OCI-LY1 (cell line): ENCODE results near the gene RHBDF2.
A peak's percentile ranks its signal among the peaks of the same experiment; 100 is the strongest.

Experiments used
- H2AFZ ChIP-seq: fragments of 200-600 bp; sonication (generic), shearing (Covaris generic); 2 replicates; pipeline ENCODE4 v1.6.0; 2014; ENCODE audit warnings: antibody characterized with exemption, mild to moderate bottlenecking, low read length
- H3F3A ChIP-seq: fragments of 200-600 bp; sonication (generic), shearing (Covaris generic); 2 replicates; pipeline ENCODE4 v1.6.0; 2014; ENCODE audit warnings: mild to moderate bottlenecking, antibody characterized with exemption, low read length, moderate library complexity; ENCODE audit not compliant: insufficient read depth
- H3K27ac ChIP-seq: fragments of 200-600 bp; sonication (generic); 2 replicates; pipeline ENCODE4 v1.5.1; 2014; ENCODE audit warnings: low read length, mixed run types, mild to moderate bottlenecking, low read depth; ENCODE audit not compliant: poor library complexity, severe bottlenecking
- H3K27me3 ChIP-seq: fragments of 200-600 bp; sonication (generic); 2 replicates; pipeline ENCODE4 v1.6.0; 2014; ENCODE audit warnings: antibody characterized with exemption, mild to moderate bottlenecking, low read length, moderate library complexity; ENCODE audit not compliant: insufficient read depth
- H3K36me3 ChIP-seq: fragments of 200-600 bp; sonication (generic); 2 replicates; pipeline ENCODE4 v1.6.1; 2014; ENCODE audit warnings: mild to moderate bottlenecking, antibody characterized with exemption, low read length, moderate library complexity, mixed read lengths; ENCODE audit not compliant: insufficient read depth
- H3K4me1 ChIP-seq: fragments of 200-600 bp; sonication (generic); 2 replicates; pipeline ENCODE4 v1.5.1; 2014; ENCODE audit warnings: mild to moderate bottlenecking, low read length, moderate library complexity; ENCODE audit not compliant: insufficient read depth, severe bottlenecking
- H3K4me2 ChIP-seq: fragments of 200-600 bp; sonication (generic), shearing (Covaris generic); 2 replicates; pipeline ENCODE4 v1.6.1; 2014; ENCODE audit warnings: low read length
- H3K4me3 ChIP-seq: fragments of 200-600 bp; sonication (generic); 2 replicates; pipeline ENCODE4 v1.5.1; 2014; ENCODE audit warnings: low read length, low read depth, mild to moderate bottlenecking, mixed read lengths; ENCODE audit not compliant: poor library complexity, severe bottlenecking
- H3K79me2 ChIP-seq: fragments of 200-600 bp; shearing (Covaris generic); 2 replicates; pipeline ENCODE4 v1.6.1; 2016; ENCODE audit warnings: mixed run types, low read length, mixed read lengths; ENCODE audit not compliant: insufficient read depth
- H3K9ac ChIP-seq: fragments of 200-600 bp; sonication (generic), shearing (Covaris generic); 2 replicates; pipeline ENCODE4 v1.6.1; 2014; ENCODE audit warnings: mild to moderate bottlenecking, low read length, mixed read lengths
- H3K9me2 ChIP-seq: fragments of 200-600 bp; sonication (generic), shearing (Covaris generic); 2 replicates; pipeline ENCODE4 v1.6.1; 2014; ENCODE audit warnings: low read depth, mild to moderate bottlenecking, low read length, mixed read lengths
- H3K9me3 ChIP-seq: fragments of 200-600 bp; shearing (Covaris generic); 2 replicates; pipeline ENCODE4 v1.6.1; 2014; ENCODE audit warnings: low read length, mixed read lengths
- H4K20me1 ChIP-seq: fragments of 200-600 bp; sonication (generic), shearing (Covaris generic); 2 replicates; pipeline ENCODE4 v1.6.0; 2016; ENCODE audit warnings: mild to moderate bottlenecking, low read length; ENCODE audit not compliant: insufficient read depth
- CTCF ChIP-seq: fragments of 200-600 bp; sonication (generic), shearing (Covaris generic); IDR thresholded peaks from 2 replicates; pipeline ENCODE4 v1.5.1; 2017; ENCODE audit warnings: mild to moderate bottlenecking, antibody characterized with exemption, low read length, moderate library complexity, mixed read lengths
- EZH2 ChIP-seq: fragments of 200-600 bp; sonication (generic), shearing (Covaris generic); IDR thresholded peaks from 2 replicates; pipeline ENCODE4 v1.8.0; 2017; ENCODE audit warnings: borderline replicate concordance, mixed run types, mild to moderate bottlenecking, antibody characterized with exemption, low read length, moderate library complexity, mixed read lengths

The RHBDF2 gene

DNA sequence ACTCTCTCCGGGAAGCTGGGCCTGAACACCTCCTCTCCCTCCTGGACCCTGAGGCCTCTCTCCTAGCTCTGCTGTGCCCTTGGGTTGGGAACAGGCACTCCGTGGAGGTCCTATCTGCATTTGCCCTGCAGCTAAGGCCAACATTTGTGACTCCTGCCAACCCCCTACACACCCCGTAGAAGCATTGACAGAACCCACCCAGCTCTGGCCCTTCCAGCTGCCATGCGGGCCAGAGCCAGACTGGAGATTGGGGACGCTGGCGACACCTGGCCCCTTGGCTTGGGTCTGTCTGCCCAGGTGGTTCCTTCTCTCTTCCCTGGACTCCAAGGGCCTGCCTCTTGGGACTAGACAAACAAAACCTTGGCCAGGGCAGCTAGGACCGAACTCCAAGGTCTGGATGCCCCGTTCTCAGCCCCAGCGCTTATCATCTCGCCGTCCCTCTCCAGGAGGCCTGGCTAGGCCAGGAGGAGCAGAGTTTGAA, 644 bp upstream of the RHBDF2 start:
- H2AFZ ChIP-seq: no peak overlapping the region
- H3K36me3 ChIP-seq: no peaks in the 10 kb centered on the region
- H4K20me1 ChIP-seq: no peaks in the 10 kb centered on the region
- no peaks in the 10 kb centered on the region for H3K9me2 ChIP-seq
- H3K27ac ChIP-seq: peak overlapping the region; percentile 38
- H3K79me2 ChIP-seq: no peaks in the 10 kb centered on the region
- H3K4me2 ChIP-seq: peak overlapping the region; percentile 81
- H3F3A ChIP-seq: no peaks in the 10 kb centered on the region
- no peak for TF ChIP-seq CTCF
- no peak for TF ChIP-seq EZH2
- H3K9me3 ChIP-seq: no peaks in the 10 kb centered on the region
- peak overlapping the region; percentile 85 for H3K4me3 ChIP-seq
- H3K9ac ChIP-seq: peak overlapping the region; percentile 44; the same call in 1 of the 2 replicates
- H3K4me1 ChIP-seq: peaks cover 48% of the 10 kb centered on the region
- no peaks in the 10 kb centered on the region for H3K27me3 ChIP-seq

GRCh38 chr17:76500747-76501017, 541 bp downstream of the RHBDF2 start:
- Histone ChIP-seq H3K4me1 (peaks cover 43% of the 10 kb centered on the region), H3K9ac (peak overlapping the region; percentile 72), H3F3A (no peaks in the 10 kb centered on the region), H3K79me2 (no peaks in the 10 kb centered on the region), H3K9me2 (no peaks in the 10 kb centered on the region), H3K4me2 (peak overlapping the region; percentile 81), H3K27me3 (no peaks in the 10 kb centered on the region), H3K4me3 (peak overlapping the region; percentile 85), H3K9me3 (no peaks in the 10 kb centered on the region), H2AFZ (no peak overlapping the region), H4K20me1 (no peaks in the 10 kb centered on the region), H3K36me3 (no peaks in the 10 kb centered on the region), H3K27ac (no peak overlapping the region)
- no peak for TF ChIP-seq EZH2
- TF ChIP-seq CTCF: no peak

DNA sequence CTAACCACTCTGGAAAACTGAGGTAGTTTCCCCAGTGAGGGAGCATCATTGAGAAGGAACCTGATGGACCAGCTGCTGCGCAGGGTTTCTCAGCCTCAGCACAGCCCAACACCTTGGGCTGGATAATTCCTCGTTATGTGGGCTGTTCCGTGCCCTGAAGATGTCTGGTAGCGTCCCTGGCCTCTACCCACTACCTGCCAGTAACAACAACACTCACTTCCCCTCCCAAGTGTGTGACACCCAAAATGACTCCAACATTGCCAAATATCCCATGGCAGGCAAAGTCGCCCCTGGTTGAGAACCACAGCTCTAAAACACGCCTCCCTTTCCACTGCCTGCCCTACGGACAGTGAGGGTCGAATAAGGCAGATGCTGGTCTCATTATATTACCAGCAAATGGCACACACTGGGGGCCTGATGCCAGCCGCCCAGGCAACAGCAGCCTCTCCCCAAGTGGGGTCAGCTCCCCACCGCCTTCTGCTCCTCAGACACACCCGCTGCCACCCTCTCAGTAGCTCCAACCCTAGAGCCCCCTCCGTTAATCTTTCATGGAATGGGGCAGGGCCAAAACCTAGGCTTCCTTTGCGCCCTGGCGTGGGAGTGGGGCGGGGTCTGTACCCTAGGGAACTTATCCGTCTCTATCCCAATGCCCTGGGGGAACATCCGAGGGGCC, 1.0 kb downstream of the RHBDF2 start:
- Histone ChIP-seq H3K27ac (no peak overlapping the region), H3F3A (no peaks in the 10 kb centered on the region), H3K9me3 (no peaks in the 10 kb centered on the region)

More for the DNA sequence above, 1.0 kb downstream of the RHBDF2 start:
- H3K4me1 ChIP-seq: peaks cover 43% of the 10 kb centered on the region
- no peak for TF ChIP-seq EZH2
- TF ChIP-seq CTCF: no peak
- H3K9ac ChIP-seq: peak overlapping the region; percentile 72
- no peaks in the 10 kb centered on the region for H3K9me2 ChIP-seq
- H3K4me3 ChIP-seq: peak overlapping the region; percentile 85
- H3K79me2 ChIP-seq: no peaks in the 10 kb centered on the region
- H4K20me1 ChIP-seq: no peaks in the 10 kb centered on the region
- H3K4me2 ChIP-seq: peak overlapping the region; percentile 81
- H3K36me3 ChIP-seq: no peaks in the 10 kb centered on the region
- H2AFZ ChIP-seq: no peak overlapping the region
- H3K27me3 ChIP-seq: no peaks in the 10 kb centered on the region
